ENCODE results near the gene PGGT1B. TPM values are rescaled to one million over a fixed set of nuclear protein-coding genes. Genes with fewer than 3 reads are reported as not detected.
A peak's percentile ranks its signal among the peaks of the same experiment; 100 is the strongest.

Gene PGGT1B
- total RNA-seq, 1 donor from 2014 or later: 39.1 TPM

DNA sequence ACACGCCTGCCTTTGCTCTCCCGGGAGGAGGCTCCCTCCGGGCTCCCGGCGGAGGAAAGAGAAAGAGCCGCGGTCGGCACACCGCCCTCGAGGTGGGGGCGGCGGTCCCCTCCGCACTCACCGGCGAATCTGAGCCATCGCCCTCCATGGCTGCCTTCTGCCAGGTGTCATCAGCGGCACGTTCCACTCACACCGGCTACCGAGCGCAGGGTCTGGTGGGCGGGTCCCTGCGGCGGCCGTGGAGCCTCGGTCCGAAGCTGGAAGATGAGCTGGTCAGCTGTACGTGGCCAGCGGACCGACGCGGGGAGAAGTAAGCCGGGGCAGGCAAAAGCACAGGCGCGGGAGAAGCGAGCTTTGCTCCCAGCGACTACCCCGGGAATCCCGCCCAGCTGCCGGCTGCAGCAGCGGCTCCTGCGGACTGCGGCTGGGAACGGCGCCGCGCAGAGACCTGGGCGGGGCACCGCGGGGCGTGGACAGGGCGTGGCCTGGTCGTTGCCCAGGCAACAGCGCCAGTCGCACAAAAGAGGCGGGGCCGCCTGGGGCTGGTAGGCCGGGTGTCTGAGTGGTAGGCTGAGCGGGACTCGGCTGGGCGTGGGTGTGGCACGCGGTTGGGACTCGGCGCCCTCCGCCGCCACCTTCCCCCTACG, 93.1 kb downstream of the PGGT1B start, which contains the start of gene TRIM36:
TRIM36 (minus strand) TSS at position 422 of the 647 bp plus-strand sequence; CDS start at position 148, 274 bp downstream.
- Mint-ChIP-seq H3K27me3 (ENCODE audit: low read depth) (peaks cover 60% of the 10 kb centered on the region), H3K4me1 (ENCODE audit: low read depth) (peaks cover 10% of the 10 kb centered on the region), H3K9me3 (peaks cover 6% of the 10 kb centered on the region), H3K4me3 (ENCODE audit: low read depth) (peak within 1 kb of the TSS; percentile 76), H3K27ac (no peak within 1 kb of the TSS), H3K36me3 (ENCODE audit: low read depth) (no peaks in the 10 kb centered on the region)
- intact Hi-C loops (cut with micrococcal nuclease): loop anchor here (1.0 to 10.0 kb wide), 6 partner anchors 11 to 1405 kb away; partner anchors contain the start of genes AP3S1, ATG12, CCDC112 and SEMA6A
- peak; percentile 92 for DNase-seq (ENCODE audit: low spot score)

DNA sequence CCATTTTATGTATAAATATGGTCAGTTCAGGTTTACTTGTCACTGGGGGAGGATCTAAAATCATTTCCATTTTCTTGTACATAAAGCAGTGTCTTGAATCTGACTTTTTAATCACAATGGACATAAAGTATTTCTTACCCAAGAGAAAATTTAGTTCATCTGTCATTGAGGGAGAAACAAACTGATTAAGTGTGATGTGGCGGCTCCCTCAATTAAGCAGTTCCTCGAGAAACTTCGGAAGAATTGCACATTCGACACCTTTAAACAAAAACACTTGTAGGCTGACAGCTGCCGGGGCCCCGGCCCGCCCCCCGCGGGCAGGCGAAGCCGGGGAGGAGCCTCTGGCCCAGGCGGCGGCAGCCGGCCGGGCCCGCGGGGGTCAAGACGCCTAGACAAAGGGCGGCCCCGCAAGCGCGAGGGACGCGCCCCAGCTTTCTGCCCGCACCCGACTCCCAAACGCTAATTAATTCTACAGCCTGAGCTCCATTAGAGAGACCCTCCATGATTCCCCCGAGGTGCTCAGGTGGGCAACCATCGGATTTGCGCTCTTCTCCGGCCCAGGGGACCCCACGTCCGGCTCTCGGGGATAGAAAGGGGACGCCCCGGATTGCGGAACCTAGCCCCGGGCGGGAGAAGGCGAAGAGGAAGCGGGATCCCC, 93.7 kb downstream of the PGGT1B start:
- no peak overlapping the region for H3K27ac Mint-ChIP-seq
- peak overlapping the region; percentile 76 for H3K4me3 Mint-ChIP-seq (ENCODE audit: low read depth)
- H3K36me3 Mint-ChIP-seq (ENCODE audit: low read depth): no peaks in the 10 kb centered on the region
- DNase-seq (ENCODE audit: low spot score): no peak
- peaks cover 6% of the 10 kb centered on the region for H3K9me3 Mint-ChIP-seq
- peaks cover 10% of the 10 kb centered on the region for H3K4me1 Mint-ChIP-seq (ENCODE audit: low read depth)
- H3K27me3 Mint-ChIP-seq (ENCODE audit: low read depth): peaks cover 55% of the 10 kb centered on the region
- intact Hi-C loops (cut with micrococcal nuclease): no loop called here

DNA sequence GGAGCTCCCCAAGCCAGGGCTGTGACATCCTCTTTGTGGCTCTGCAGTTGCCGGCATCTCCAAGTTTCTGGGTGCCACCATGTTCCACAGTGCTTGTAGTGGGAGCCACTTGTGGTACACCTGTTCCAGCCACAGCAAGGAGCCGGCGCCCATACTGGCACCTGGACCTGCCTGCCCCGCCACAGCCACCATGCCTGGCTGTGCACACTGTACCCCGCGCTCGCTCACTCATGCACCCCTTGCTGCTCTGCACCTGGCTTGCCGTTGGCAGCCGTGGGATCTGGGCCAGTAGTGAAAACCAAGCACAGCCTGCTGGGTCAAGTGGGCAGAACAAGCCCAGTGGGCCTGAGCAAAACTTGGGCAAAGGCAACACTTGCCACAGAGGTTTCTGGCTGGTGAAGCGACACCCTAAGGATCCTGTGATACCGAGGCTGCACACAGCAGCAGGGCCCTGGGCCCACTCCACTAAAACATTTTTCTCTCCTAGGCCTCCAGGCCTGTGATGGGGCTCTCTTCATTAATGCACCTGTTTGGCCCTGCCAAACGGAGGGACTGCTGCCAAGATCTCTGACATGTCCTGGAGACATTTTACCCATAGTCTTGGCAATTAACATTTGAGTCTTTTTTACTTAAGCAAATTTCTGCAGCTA, 95.8 kb downstream of the PGGT1B start:
- no peak overlapping the region for H3K4me3 Mint-ChIP-seq (ENCODE audit: low read depth)
- intact Hi-C loops (cut with micrococcal nuclease): no loop called here
- peaks cover 6% of the 10 kb centered on the region for H3K9me3 Mint-ChIP-seq
- H3K27me3 Mint-ChIP-seq (ENCODE audit: low read depth): peaks cover 49% of the 10 kb centered on the region
- peaks cover 10% of the 10 kb centered on the region for H3K4me1 Mint-ChIP-seq (ENCODE audit: low read depth)
- H3K36me3 Mint-ChIP-seq (ENCODE audit: low read depth): no peaks in the 10 kb centered on the region
- no peak overlapping the region for H3K27ac Mint-ChIP-seq
- DNase-seq (ENCODE audit: low spot score): no peak

DNA sequence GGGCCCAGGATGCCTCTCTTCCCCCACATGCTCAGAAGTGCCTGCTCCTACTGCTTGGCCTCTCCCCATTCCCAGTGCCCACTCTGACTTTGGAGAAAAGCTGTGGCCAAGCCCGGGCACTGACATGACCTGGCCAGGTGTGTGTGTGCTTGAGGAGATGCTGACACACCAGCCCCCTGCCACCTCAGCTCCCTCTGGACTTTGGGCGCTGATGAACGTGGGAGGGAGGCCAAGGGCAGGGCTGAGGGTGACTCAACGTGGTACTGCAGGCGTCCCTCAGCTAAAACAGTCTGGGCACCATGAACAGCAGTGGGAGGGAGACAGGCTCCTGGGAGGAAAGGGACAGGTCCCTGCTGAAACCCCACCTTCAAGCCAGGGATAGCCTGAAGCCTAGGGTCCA, 96.9 kb downstream of the PGGT1B start:
- intact Hi-C loops (cut with micrococcal nuclease): no loop called here
- no peak for DNase-seq (ENCODE audit: low spot score)
- Mint-ChIP-seq H3K27me3 (ENCODE audit: low read depth) (peaks cover 42% of the 10 kb centered on the region), H3K4me3 (ENCODE audit: low read depth) (no peak overlapping the region), H3K4me1 (ENCODE audit: low read depth) (peaks cover 5% of the 10 kb centered on the region), H3K9me3 (peaks cover 6% of the 10 kb centered on the region), H3K36me3 (ENCODE audit: low read depth) (no peaks in the 10 kb centered on the region), H3K27ac (no peak overlapping the region)

DNA sequence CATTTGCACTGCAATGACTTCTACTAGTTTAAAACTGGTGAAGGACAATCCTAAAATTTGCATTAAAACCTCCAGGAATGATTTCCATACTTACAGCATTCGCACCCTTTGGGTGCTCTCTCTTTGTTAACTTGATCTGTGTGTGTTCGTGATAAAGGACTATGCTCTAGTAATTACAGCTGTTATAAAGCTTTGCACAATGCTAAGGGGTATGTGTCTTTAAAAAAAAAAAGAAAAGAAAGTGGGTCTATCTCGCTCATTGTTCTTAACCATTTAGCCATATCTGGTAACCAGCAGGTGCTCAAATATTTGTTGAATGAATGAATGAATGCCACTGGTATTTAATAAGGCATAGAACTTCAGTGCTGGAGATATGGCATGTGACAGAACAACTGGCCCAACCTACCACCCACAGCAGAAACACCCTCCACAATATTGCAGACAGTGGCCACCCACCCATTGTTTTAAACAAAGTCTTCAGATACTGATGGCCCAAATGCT, 101.7 kb downstream of the PGGT1B start:
- H3K27me3 Mint-ChIP-seq (ENCODE audit: low read depth): peaks cover 23% of the 10 kb centered on the region
- H3K9me3 Mint-ChIP-seq: no peaks in the 10 kb centered on the region
- no peaks in the 10 kb centered on the region for H3K4me1 Mint-ChIP-seq (ENCODE audit: low read depth)
- H3K27ac Mint-ChIP-seq: no peak overlapping the region
- no peak overlapping the region for H3K4me3 Mint-ChIP-seq (ENCODE audit: low read depth)
- intact Hi-C loops (cut with micrococcal nuclease): no loop called here
- H3K36me3 Mint-ChIP-seq (ENCODE audit: low read depth): no peaks in the 10 kb centered on the region
- no peak for DNase-seq (ENCODE audit: low spot score)

Other genes starting within 250 kb of the PGGT1B start
- gene TRIM36, start 93.0 kb downstream of the PGGT1B start, total RNA-seq: not detected in 2 replicates
- 0.32 and 0.34 TPM in 2 replicates for gene CCDC112, start 33.8 kb upstream of the PGGT1B start, total RNA-seq